HCT116 (cell line): ENCODE measurements around the gene ACR. TPM values are rescaled to one million over a fixed set of nuclear protein-coding genes. Genes with fewer than 3 reads are reported as not detected.

Experiments used
- ATAC-seq: fragments of 200-7000 bp; cut with Tn5 transposase; 2 replicates; pipeline ENCODE4 v1.9.1; 2020; ENCODE audit warnings: mild to moderate bottlenecking, moderate library complexity
- BruUV-seq: library from RNA; stranded (reverse); fragments of 400-500 nt; replicated peaks from 2 replicates; lab custom pipeline; 2021; lab: Mats Ljungman, UMichigan
- CTCF ChIA-PET: fragments of 300-600 bp; sonication (Branson Sonifier 250); formaldehyde crosslinking; loops from one replicate; lab custom pipeline; 2021; ENCODE audit warnings: antibody characterized with exemption; lab: Charles Lee
- POLR2A ChIA-PET: fragments of 300-600, 350-600 bp; sonication (Branson Sonifier 250); formaldehyde crosslinking; loops from one replicate; lab custom pipeline; 2021; ENCODE audit warnings: antibody characterized with exemption; lab: Charles Lee
- RAD21 ChIA-PET, 2 experiments: fragments of 300-600 bp; sonication (Branson Sonifier 250); formaldehyde crosslinking; loops; one replicate each; lab custom pipeline; 2023; ENCODE audit warnings: low total read pairs in 2 of 2; ENCODE audit not compliant: uncharacterized antibody in 2 of 2, unreplicated experiment in 2 of 2, low non-redundant PET in 1 of 2; lab: Charles Lee
- DNase-seq: peaks from one replicate; pipeline ENCODE4 v3.0.0-alpha.2; 2010; ENCODE audit warnings: low read depth, low spot score
- H2AFZ ChIP-seq: fragments of 200-600 bp; shearing (Covaris generic), sonication (generic); 2 replicates; pipeline ENCODE4 v1.6.1; 2017; ENCODE audit warnings: low read depth, mixed run types, mixed read lengths, antibody characterized with exemption, low read length; ENCODE audit not compliant: poor library complexity, severe bottlenecking
- H3K27ac ChIP-seq: 2 replicates; pipeline ENCODE4 v1.5.1; 2012; ENCODE audit warnings: low read depth, low read length
- H3K27me3 ChIP-seq: fragments of 200-600 bp; sonication (generic); 2 replicates; pipeline ENCODE4 v1.6.1; 2016; ENCODE audit warnings: mixed run types, low read length, mixed read lengths; ENCODE audit not compliant: insufficient read depth
- H3K36me3 ChIP-seq, 2 experiments: fragments of 200-500 bp in 1 of 2; fragments of 200-600 bp in 1 of 2; sonication (Bioruptor generic) in 1 of 2; sonication (generic) in 1 of 2; 2 replicates each; pipeline versions ENCODE4 v1.5.1 to v1.6.1; 2014 to 2016; ENCODE audit warnings: low read length in 2 of 2, inconsistent platforms in 1 of 2, mixed read lengths in 1 of 2, mixed run types in 1 of 2; ENCODE audit not compliant: insufficient read depth in 2 of 2, control insufficient read depth in 1 of 2
- H3K4me1 ChIP-seq, 2 experiments: fragments of 200-600 bp in 1 of 2; sonication (generic) in 1 of 2; 2 replicates each; pipeline versions ENCODE4 v1.5.1 to v1.6.1; 2012 to 2017; ENCODE audit warnings: low read length in 2 of 2, inconsistent platforms in 1 of 2, mild to moderate bottlenecking in 1 of 2, mixed read lengths in 1 of 2, mixed run types in 1 of 2, moderate library complexity in 1 of 2; ENCODE audit not compliant: insufficient read depth in 2 of 2, control insufficient read depth in 1 of 2
- H3K4me2 ChIP-seq: fragments of 200-600 bp; sonication (generic); 2 replicates; pipeline ENCODE4 v1.6.1; 2017; ENCODE audit warnings: mixed run types, low read length, mixed read lengths
- H3K4me3 ChIP-seq, 2 experiments: fragments of 200-600 bp in 1 of 2; sonication (generic) in 1 of 2; replicated peaks in 1 of 2; 2 replicates each; pipeline ENCODE4 v1.5.1; 2011 to 2016; ENCODE audit warnings: low read length in 2 of 2, control low read depth in 1 of 2, low read depth in 1 of 2, mild to moderate bottlenecking in 1 of 2, mixed read lengths in 1 of 2, mixed run types in 1 of 2
- H3K79me2 ChIP-seq: fragments of 200-600 bp; sonication (generic); 2 replicates; pipeline ENCODE4 v1.6.1; 2017; ENCODE audit warnings: mild to moderate bottlenecking, mixed run types, low read length, moderate library complexity, mixed read lengths; ENCODE audit not compliant: insufficient read depth
- H3K9ac ChIP-seq: fragments of 200-600 bp; sonication (generic); 2 replicates; pipeline ENCODE4 v1.6.1; 2016; ENCODE audit warnings: low read length, mixed read lengths
- H3K9me2 ChIP-seq: fragments of 200-600 bp; sonication (generic), shearing (Covaris generic); 2 replicates; pipeline ENCODE4 v1.6.1; 2017; ENCODE audit warnings: mixed run types, mild to moderate bottlenecking, moderate library complexity; ENCODE audit not compliant: insufficient read depth
- H3K9me3 ChIP-seq, 2 experiments: fragments of 200-500 bp in 1 of 2; fragments of 200-600 bp in 1 of 2; sonication (Bioruptor generic) in 1 of 2; sonication (generic) in 1 of 2; 2 replicates each; pipeline ENCODE4 v1.6.1; 2014 to 2017; ENCODE audit warnings: low read length in 2 of 2, mixed read lengths in 2 of 2, inconsistent platforms in 1 of 2, low read depth in 1 of 2, mild to moderate bottlenecking in 1 of 2, mixed run types in 1 of 2, moderate library complexity in 1 of 2; ENCODE audit not compliant: control insufficient read depth in 1 of 2, insufficient read depth in 1 of 2
- H4K20me1 ChIP-seq: fragments of 200-600 bp; sonication (generic), shearing (Covaris generic); 2 replicates; pipeline ENCODE4 v1.6.1; 2017; ENCODE audit warnings: mixed run types, mild to moderate bottlenecking, moderate library complexity; ENCODE audit not compliant: insufficient read depth
- ATF3 ChIP-seq: IDR thresholded peaks from 2 replicates; pipeline ENCODE4 v1.6.1; 2012
- CEBPB ChIP-seq: IDR thresholded peaks from 2 replicates; pipeline ENCODE4 v1.6.1; 2012; ENCODE audit warnings: low read depth
- EGR1 ChIP-seq: IDR thresholded peaks from 2 replicates; pipeline ENCODE4 v1.6.1; 2012; ENCODE audit warnings: low read depth
- ELF1 ChIP-seq: IDR thresholded peaks from 2 replicates; pipeline ENCODE4 v1.6.1; 2012; ENCODE audit warnings: low read depth, borderline replicate concordance
- EZH2 ChIP-seq: fragments of 200-600 bp; sonication (generic); IDR thresholded peaks from 2 replicates; pipeline ENCODE4 v1.6.1; 2017; ENCODE audit warnings: antibody characterized with exemption, mixed run types
- EZH2phosphoT487 ChIP-seq: fragments of 200-600 bp; IDR thresholded peaks from 2 replicates; pipeline ENCODE4 v1.6.1; 2018; ENCODE audit warnings: antibody characterized with exemption, borderline replicate concordance
- FOSL1 ChIP-seq: IDR thresholded peaks from 2 replicates; pipeline ENCODE4 v1.6.1; 2012; ENCODE audit warnings: low read depth
- JUND ChIP-seq: IDR thresholded peaks from 2 replicates; pipeline ENCODE4 v1.6.1; 2012
- MAX ChIP-seq: IDR thresholded peaks from 2 replicates; pipeline ENCODE4 v1.6.1; 2012
- POLR2A ChIP-seq: IDR thresholded peaks from 2 replicates; pipeline ENCODE4 v1.7.0; 2011; ENCODE audit warnings: borderline replicate concordance; ENCODE audit not compliant: insufficient read depth, insufficient read length; ENCODE audit errors: extremely low read depth
- POLR2AphosphoS5 ChIP-seq: IDR thresholded peaks from 2 replicates; pipeline ENCODE4 v1.6.1; 2011; ENCODE audit warnings: mild to moderate bottlenecking, low read depth, low read length, moderate library complexity
- RAD21 ChIP-seq: IDR thresholded peaks from 2 replicates; pipeline ENCODE4 v1.6.1; 2012; ENCODE audit warnings: low read depth, mild to moderate bottlenecking
- REST ChIP-seq: IDR thresholded peaks from 2 replicates; pipeline ENCODE4 v1.6.1; 2012; ENCODE audit warnings: low read depth
- SIN3A ChIP-seq: IDR thresholded peaks from 2 replicates; pipeline ENCODE4 v1.6.1; 2012; ENCODE audit warnings: low read depth
- SP1 ChIP-seq: IDR thresholded peaks from 2 replicates; pipeline ENCODE4 v1.6.1; 2012; ENCODE audit warnings: low read depth
- TCF7L2 ChIP-seq: IDR thresholded peaks from 2 replicates; pipeline ENCODE4 v1.7.0; 2011; ENCODE audit warnings: borderline replicate concordance, inconsistent platforms; ENCODE audit not compliant: insufficient read depth, insufficient read length; ENCODE audit errors: extremely low read depth
- YY1 ChIP-seq: IDR thresholded peaks from 2 replicates; pipeline ENCODE4 v1.6.1; 2011; ENCODE audit warnings: low read length, low read depth, moderate library complexity, mild to moderate bottlenecking; ENCODE audit not compliant: insufficient replicate concordance; ENCODE audit errors: extremely low read depth
- ZBTB33 ChIP-seq: IDR thresholded peaks from 2 replicates; pipeline ENCODE4 v1.6.1; 2011; ENCODE audit warnings: mild to moderate bottlenecking, low read length, moderate library complexity; ENCODE audit not compliant: insufficient replicate concordance; ENCODE audit errors: extremely low read depth
- ZFX ChIP-seq: fragments of 450-650 bp; IDR thresholded peaks from 2 replicates; pipeline ENCODE4 v1.6.1; 2017
- ZNF274 ChIP-seq: fragments of 200-500 bp; sonication (Bioruptor generic); IDR thresholded peaks from 2 replicates; pipeline ENCODE4 v1.6.1; 2014; ENCODE audit warnings: mild to moderate bottlenecking, low read depth, low read length, inconsistent platforms
- intact Hi-C: fragments of 100-400 bp; cut with micrococcal nuclease; formaldehyde crosslinking; loops from 2 replicates; pipeline ENCODE4 v1.10.0; 2022
- total RNA-seq: library from RNA; stranded (reverse); gene quantifications from one replicate; pipeline ENCODE4 v1.2.1, GENCODE V29; 2021; ENCODE audit not compliant: unreplicated experiment

Gene ACR
- total RNA-seq, 1 experiment from 2014 or later: 1.5 TPM

GRCh38 chr22:50730941-50731661, 6.9 kb upstream of the ACR start:
- Histone ChIP-seq H3K36me3 (peaks cover 0 to under 1% of the 10 kb centered on the region in 2 experiments; a peak in 2 of 4 replicates), H3K4me3 (no peak overlapping the region)
- no peak for TF ChIP-seq YY1
- TF ChIP-seq TCF7L2: no peak
- TF ChIP-seq ZNF274: no peak
- no peak for TF ChIP-seq SP1
- TF ChIP-seq ELF1: no peak
- TF ChIP-seq ZBTB33: no peak
- TF ChIP-seq MAX: no peak
- TF ChIP-seq EZH2phosphoT487: no peak
- no peak for TF ChIP-seq CEBPB
- TF ChIP-seq RAD21: no peak
- TF ChIP-seq EGR1: no peak
- no peak for TF ChIP-seq POLR2A
- no peak for TF ChIP-seq JUND
- no peak for TF ChIP-seq ATF3
- TF ChIP-seq EZH2: no peak
- no peak for TF ChIP-seq POLR2AphosphoS5
- TF ChIP-seq ZFX: no peak
- no peak for TF ChIP-seq SIN3A
- TF ChIP-seq FOSL1: no peak
- no peak for TF ChIP-seq REST
- TF ChIP-seq, all 23 proteins: peak for 0
- Histone ChIP-seq H2AFZ (no peak overlapping the region), H3K27ac (no peak overlapping the region), H3K4me1 (peaks cover 0 to 12% of the 10 kb centered on the region in 2 experiments; a peak in 2 of 4 replicates), H4K20me1 (no peaks in the 10 kb centered on the region), H3K9me2 (no peaks in the 10 kb centered on the region), H3K9ac (no peak overlapping the region; the same call in 1 of the 2 replicates), H3K79me2 (no peaks in the 10 kb centered on the region), H3K9me3 (no peaks in the 10 kb centered on the region), H3K4me2 (no peak overlapping the region), H3K27me3 (no peaks in the 10 kb centered on the region)
- ChIA-PET CTCF (no interaction called here), POLR2A (no interaction called here), RAD21 (interaction anchor here in 1 of 2 experiments (0.7 kb wide), 1 partner anchor 105 kb away, joined by 7 read pairs; no protein-coding TSS in a partner anchor)
- ATAC-seq (no peak), DNase-seq (no peak)
- no TSS peak for BruUV-seq
- intact Hi-C loops: no loop called here
